ENCODE data around the gene DPRX. TPM values are rescaled to one million over a fixed set of nuclear protein-coding genes. Genes with fewer than 3 reads are reported as not detected.
A peak's percentile ranks its signal among the peaks of the same experiment; 100 is the strongest.

Gene DPRX
- total RNA-seq, 1 donor from 2014 or later: not detected

DNA sequence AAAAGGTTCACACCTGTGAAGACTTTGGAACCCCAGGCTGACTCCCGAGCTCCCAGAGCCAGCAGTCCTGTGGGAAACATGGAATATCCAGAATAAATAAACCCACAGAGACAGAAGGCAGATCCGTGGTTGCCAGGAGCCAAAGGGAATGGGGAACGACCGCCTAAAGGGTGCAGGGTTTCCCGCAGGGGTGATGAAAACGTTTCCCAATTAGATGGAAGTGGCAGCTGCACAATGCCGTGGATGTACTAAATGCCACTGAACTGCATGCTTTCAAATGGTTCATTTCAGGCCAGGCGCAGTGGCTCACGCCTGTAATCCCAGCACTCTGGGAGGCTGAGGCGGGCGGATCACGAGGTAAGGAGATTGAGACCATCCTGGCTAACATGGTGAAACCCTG lies 23.4 kb upstream of the DPRX start:
- no peaks in the 10 kb centered on the region for H3K36me3 ChIP-seq
- H3K27me3 ChIP-seq (ENCODE audit: low read depth): peaks cover 5% of the 10 kb centered on the region
- intact Hi-C loops (cut with micrococcal nuclease): no loop called here
- no peak for DNase-seq
- H3K27ac ChIP-seq (replicated peaks): no peak overlapping the region
- no peaks in the 10 kb centered on the region for H3K4me1 ChIP-seq
- TF ChIP-seq, protein P1, sequence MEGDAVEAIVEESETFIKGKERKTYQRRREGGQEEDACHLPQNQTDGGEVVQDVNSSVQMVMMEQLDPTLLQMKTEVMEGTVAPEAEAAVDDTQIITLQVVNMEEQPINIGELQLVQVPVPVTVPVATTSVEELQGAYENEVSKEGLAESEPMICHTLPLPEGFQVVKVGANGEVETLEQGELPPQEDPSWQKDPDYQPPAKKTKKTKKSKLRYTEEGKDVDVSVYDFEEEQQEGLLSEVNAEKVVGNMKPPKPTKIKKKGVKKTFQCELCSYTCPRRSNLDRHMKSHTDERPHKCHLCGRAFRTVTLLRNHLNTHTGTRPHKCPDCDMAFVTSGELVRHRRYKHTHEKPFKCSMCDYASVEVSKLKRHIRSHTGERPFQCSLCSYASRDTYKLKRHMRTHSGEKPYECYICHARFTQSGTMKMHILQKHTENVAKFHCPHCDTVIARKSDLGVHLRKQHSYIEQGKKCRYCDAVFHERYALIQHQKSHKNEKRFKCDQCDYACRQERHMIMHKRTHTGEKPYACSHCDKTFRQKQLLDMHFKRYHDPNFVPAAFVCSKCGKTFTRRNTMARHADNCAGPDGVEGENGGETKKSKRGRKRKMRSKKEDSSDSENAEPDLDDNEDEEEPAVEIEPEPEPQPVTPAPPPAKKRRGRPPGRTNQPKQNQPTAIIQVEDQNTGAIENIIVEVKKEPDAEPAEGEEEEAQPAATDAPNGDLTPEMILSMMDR (IDR thresholded peaks at IDR 0.05; ENCODE audit: borderline replicate concordance): no peak
- H3K9me3 ChIP-seq (replicated peaks): no peaks in the 10 kb centered on the region
- H3K4me3 ChIP-seq: no peak overlapping the region

DNA sequence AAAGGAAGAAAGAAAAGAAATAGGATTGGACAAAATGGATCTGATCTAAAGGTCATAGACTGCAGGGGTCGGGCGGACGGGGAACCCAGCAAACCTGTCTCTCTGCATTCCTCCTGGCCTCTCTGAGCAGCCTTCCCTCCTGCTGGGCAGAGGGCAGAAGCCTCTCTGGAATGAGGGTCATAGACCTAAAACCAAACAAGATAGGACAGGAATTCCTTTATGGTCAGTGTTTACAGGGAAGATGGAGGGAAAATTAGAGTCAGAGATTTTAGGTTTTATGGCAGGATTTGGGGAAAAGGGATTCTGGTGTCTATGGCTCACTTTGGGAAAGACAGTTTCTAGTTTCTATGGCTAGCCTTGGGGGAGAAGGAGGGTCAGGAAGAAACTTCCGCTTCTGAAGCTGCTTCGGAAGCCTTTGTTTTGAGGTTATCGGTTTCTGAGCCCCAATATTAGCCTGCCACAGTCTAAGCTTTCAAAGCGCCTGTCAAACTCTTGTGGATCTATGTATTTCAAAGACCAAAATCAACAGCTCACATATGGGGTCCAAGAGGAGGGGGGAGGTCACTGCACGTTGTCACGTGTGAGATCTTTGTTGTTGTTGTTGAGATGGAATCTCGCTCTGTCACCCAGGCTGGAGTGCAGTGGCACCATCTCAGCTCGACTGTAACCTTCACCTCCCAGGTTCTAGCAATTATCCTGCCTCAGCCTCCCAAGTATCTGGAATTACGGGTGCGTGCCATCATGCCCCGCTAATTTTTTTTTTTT lies 18.9 kb upstream of the DPRX start:
- no peak for DNase-seq
- intact Hi-C loops (cut with micrococcal nuclease): no loop called here

DNA sequence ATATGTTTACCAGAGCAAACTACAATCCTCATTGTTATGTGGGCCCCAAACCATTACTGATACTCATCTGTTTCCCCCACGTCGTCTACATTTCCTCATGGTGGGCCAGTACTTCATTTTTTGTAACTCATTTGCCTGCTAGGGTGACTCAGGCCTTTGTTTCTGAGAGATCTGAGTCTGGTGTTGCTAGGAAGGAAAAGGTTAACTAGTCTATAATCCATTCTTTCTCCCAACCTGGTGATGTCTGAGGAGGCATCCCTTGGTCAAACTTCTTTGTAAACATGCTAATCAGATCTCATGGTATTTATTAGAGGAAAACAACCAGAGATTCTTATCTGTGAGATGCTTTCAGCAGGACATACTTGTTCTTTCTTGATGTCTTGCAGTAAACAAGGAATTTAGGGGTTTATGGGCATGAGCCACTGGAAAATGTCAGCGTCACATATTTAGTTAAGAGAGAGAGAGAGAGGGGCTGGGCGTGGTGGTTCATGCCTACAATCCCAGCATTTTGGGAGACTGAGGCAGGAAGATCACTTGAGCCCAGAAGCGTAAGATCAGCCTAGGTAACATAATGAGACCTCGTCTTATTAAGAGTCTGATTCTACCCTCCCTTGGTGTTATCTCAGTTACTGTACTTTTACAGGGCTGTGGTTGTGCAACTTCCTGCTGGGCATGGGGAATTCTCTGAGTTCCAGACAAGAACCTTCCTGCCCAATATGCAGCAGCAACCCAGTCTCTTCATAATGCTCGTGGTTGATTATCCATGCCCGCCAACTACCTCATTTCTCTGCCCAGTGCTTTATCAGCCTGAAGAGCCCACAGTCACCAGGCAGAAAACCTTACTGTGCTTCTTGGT lies 9.7 kb upstream of the DPRX start:
- intact Hi-C loops (cut with micrococcal nuclease): no loop called here
- Histone ChIP-seq H3K4me1 (peaks cover 7% of the 10 kb centered on the region), H3K36me3 (no peaks in the 10 kb centered on the region), H3K27ac (replicated peaks) (peak overlapping the region; percentile 51), H3K9me3 (replicated peaks) (no peaks in the 10 kb centered on the region), H3K4me3 (no peak overlapping the region), H3K27me3 (ENCODE audit: low read depth) (no peaks in the 10 kb centered on the region)
- TF ChIP-seq, protein P1 (IDR thresholded peaks at IDR 0.05; ENCODE audit: borderline replicate concordance): no peak
- DNase-seq: no peak

More for the DNA sequence above, 18.9 kb upstream of the DPRX start:
- H3K27ac ChIP-seq (replicated peaks): no peak overlapping the region
- no peaks in the 10 kb centered on the region for H3K27me3 ChIP-seq (ENCODE audit: low read depth)
- no peaks in the 10 kb centered on the region for H3K9me3 ChIP-seq (replicated peaks)
- no peak overlapping the region for H3K4me3 ChIP-seq
- H3K36me3 ChIP-seq: no peaks in the 10 kb centered on the region
- H3K4me1 ChIP-seq: no peaks in the 10 kb centered on the region
- TF ChIP-seq, protein P1 (IDR thresholded peaks at IDR 0.05; ENCODE audit: borderline replicate concordance): no peak

DNA sequence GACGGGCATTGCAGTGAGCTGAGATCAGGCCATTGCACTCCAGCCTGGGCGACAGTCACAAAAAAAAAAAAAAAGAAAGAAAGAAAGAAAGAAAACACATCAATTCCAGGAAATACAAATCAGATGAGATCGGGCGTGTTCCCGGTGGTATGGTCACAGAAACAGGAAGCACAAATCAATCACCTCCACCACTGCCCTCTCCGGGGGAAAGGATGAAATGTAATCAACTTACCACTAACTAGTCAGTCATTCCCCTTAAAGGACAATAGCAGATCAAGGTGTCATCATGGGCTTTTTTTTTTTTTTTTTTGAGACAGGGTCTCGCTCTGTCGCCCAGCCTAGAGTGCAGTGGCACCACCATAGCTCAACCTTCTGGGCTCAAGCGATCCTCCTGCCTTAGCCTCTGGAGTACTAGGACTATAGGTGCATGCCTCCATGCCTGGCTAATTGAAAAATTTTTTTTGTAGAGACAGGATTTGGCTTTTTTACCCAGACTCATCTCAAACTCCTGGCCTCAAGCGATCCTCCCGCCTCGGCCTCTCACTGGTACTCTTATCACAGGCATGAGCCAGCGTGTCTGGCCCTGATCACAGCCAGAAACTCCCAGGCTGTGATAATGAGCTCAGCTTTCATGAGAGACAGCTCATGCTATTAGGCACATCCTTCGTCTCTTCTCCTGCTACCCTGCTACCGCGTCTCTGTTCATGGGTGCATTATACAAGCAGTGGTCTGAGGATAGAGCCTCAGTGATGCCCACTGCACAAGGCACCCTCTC lies 6.8 kb upstream of the DPRX start:
- DNase-seq: no peak
- intact Hi-C loops (cut with micrococcal nuclease): no loop called here
- H3K9me3 ChIP-seq (replicated peaks): no peaks in the 10 kb centered on the region
- no peak overlapping the region for H3K4me3 ChIP-seq
- H3K27ac ChIP-seq (replicated peaks): peak overlapping the region; percentile 17
- TF ChIP-seq, protein P1 (IDR thresholded peaks at IDR 0.05; ENCODE audit: borderline replicate concordance): no peak
- H3K27me3 ChIP-seq (ENCODE audit: low read depth): no peaks in the 10 kb centered on the region
- H3K4me1 ChIP-seq: peaks cover 7% of the 10 kb centered on the region
- no peaks in the 10 kb centered on the region for H3K36me3 ChIP-seq

DNA sequence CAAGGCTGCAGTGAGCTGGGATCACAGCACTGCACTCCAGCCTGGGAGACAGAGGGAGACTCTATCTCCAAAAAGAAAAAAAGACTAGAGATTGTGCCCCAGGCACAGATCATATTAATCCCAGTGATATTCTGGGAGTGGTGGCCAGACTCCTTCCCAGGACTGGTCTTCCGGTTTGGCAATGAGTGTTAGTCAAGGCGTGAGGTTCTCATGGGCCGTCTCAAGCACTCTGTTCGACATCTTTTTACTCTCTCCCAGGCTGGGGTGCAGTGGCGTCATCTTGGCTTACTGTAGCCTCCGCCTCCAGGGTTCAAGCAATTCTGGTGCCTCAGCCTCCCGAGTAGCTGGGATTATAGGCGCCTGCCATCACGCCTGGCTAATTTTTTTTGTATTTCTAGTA lies 5.3 kb upstream of the DPRX start:
- DNase-seq: no peak
- Histone ChIP-seq H3K9me3 (replicated peaks) (no peaks in the 10 kb centered on the region), H3K36me3 (no peaks in the 10 kb centered on the region), H3K4me3 (no peak overlapping the region), H3K4me1 (peaks cover 2% of the 10 kb centered on the region), H3K27ac (replicated peaks) (no peak overlapping the region), H3K27me3 (ENCODE audit: low read depth) (no peaks in the 10 kb centered on the region)
- intact Hi-C loops (cut with micrococcal nuclease): no loop called here
- TF ChIP-seq, protein P1 (IDR thresholded peaks at IDR 0.05; ENCODE audit: borderline replicate concordance): no peak
